OCI-M2 (cell line): ENCODE results near the gene ADCY10.
"Not testable (repeated sequence)": the region's sequence is repeated elsewhere in the genome, so short reads cannot be mapped to it uniquely, and the experiment has no call there.

Experiments used
- DNase-seq: peaks from one replicate; lab custom pipeline; 2025; ENCODE audit not compliant: unreplicated experiment; lab: John Stamatoyannopoulos, UW

The ADCY10 gene

DNA sequence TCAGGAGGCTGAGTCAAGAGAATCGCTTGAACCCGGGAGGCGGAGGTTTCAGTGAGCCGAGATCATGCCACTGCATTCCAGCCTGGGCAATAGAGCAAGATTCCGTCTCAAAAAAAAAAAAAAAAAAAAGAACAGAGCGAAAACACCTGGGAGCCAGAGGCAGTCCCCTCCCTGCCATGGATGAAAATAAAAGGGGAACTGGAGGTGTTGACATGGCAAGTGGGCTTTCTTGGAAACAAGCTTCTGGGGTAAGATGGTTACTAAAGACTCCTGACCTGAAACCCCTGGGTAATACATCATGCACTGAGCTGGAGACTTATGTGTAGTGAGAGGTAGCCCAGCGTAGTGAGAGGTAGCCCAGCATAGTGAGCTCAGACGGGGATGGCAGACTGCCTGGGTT, 31.6 kb downstream of the ADCY10 start:
- no peak for DNase-seq

DNA sequence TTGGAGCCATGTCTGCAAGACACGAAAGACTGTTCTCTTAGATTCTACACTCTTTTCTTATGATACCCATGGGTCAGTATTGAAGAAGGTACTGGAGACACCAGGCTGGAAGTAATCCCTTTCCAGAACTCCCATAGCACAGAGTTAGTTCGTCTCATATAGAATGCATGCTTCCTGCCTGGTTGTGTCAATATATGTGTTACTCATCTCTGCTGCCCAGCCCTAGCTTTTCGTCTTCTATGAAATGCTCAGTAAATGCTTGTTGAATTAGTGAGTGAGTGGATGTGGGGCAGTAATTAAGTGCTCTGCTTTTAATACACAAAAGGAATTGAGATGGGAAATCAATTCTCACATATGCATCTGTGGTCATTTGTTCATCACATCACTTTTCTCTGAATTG, 32.1 kb downstream of the ADCY10 start:
- no peak for DNase-seq

DNA sequence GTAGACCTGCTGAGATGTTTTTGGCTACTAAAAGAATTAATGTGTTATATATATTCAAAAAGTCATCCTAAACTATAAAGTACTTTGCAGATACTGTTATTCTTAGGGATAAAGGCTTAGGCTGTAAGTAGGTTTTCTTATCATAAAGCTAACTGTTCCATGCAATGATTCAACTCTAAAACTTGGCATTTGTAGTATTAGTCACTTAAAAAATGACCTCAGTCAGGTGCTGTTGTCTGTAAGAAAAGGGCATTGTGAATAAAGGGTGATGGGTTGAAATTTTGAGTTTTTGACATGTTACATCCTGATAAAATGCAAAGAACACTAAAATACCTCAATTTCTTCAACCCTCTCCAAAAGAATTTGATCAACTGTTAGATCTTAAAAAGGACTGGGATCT, 32.9 kb downstream of the ADCY10 start:
- no peak for DNase-seq

DNA sequence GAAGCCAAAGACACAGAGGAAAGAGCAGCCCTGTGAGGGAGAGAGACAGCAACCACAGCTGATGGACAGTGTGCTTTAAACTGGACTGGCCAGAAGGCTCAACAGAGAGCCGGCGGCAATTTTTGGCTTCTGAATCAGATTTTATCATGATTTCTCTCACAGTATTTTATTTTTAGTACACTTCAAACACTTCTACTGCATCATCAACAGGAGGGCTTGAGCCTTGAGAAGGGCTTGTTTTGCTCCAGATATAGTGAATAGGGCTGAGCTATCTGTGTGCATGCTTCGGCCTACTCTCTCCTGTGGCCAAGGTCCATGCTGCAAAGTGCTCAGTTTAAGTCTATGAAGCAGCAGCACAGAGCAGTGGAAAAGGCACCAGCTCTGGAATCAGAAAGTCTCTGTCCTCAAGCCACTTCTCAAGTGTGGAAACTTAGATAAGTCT, 33.3 kb downstream of the ADCY10 start:
- DNase-seq, result no peak

DNA sequence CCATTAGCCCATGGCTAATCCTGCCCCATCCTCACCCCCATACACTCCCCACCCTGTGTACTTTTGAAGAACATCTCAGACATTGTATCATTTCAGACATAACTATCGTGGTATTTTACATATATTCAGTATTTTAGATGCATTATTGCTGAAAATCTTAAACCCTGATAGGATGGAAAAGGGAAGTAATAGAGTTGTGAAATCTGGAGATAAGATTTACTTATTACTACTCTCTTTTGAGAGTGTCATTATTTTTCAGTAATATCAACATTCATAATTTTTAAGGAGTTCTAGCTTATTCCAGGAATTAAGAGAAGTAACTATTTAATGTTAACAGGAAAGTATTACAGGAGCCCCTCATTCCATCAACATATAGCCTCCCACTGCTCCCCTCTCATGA, 34.4 kb downstream of the ADCY10 start:
- no peak for DNase-seq

DNA sequence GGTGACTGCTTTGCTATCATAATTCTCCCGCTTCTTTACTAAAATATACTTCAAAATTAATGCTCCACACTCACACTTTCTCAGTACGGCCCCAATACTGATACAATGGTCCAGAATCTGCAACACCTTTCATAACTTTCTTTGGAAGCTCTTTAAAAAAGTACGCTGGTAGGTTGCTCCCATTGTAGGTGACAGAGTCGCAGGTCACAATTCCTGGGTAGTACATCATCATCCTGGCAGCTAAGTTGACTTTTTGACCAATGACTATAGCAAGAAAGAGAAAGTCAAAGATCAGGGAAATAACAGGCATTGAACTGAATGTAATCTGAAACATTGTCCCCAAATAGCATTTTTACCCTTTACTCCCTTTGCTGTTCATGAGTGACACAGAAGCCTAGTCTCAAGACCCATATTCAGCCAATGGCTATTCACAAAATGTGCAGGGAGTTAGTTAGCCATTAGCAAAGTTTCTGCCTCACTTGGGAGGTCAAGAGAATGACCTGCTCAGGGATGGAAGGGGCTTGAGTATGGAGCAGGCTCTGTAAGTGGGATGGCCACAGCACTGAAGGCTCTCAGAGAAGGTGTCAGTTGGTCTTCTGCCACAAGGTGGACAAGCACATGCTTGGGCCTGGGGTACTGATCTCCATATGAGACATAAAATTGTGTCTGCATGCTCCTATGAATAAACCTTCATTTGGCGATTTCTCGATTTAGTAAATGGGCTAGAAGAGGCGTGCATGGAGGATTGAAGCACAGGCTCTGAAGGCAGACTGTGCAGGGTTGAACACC, 35.4 kb downstream of the ADCY10 start:
- no peak for DNase-seq

DNA sequence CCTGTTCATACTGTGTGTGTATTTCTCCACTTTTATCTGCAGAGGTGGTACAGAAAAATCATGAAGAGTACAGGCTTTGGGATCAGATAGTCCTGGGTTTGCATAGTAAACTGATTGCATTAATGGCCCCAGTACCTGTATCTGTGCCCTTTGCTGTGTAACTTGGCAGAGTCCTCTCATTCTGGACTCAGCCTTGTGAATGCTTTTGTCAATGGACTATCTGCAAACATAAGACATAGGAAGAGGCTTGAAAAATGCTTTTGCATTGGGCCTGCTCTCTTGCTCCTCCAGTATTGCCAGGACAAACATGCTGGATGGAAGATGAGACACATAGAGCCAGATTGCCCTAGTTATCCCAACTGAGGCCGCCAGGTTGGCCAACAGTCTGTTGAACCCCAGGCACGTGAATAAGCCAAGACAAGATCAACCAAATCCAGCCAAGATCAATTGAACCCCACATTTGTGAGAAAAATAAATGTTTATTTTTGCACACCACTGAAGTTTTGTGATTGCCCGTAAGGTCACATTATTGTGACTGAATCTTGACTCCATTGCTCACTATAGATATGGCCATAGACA, 37.2 kb downstream of the ADCY10 start:
- no peak for DNase-seq

DNA sequence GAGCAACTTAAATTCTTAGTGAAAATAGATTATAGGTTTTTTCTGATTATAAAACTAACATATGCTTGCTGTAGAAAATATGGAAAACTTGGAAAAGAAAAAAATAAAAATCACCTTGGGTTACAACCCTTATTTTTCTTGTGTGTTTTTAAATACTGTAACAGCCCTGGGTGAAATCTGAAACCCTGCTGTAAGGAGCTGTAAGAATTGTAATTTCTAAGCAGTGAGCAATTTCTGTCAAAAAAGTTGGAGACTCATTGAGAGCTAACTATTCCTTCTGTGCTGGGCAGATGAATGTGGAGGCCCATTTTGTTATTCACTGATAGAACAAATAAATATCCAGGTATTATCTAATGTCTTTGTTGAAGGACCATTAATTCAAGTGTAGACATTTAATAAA, 42.6 kb downstream of the ADCY10 start:
- DNase-seq, result no peak

DNA sequence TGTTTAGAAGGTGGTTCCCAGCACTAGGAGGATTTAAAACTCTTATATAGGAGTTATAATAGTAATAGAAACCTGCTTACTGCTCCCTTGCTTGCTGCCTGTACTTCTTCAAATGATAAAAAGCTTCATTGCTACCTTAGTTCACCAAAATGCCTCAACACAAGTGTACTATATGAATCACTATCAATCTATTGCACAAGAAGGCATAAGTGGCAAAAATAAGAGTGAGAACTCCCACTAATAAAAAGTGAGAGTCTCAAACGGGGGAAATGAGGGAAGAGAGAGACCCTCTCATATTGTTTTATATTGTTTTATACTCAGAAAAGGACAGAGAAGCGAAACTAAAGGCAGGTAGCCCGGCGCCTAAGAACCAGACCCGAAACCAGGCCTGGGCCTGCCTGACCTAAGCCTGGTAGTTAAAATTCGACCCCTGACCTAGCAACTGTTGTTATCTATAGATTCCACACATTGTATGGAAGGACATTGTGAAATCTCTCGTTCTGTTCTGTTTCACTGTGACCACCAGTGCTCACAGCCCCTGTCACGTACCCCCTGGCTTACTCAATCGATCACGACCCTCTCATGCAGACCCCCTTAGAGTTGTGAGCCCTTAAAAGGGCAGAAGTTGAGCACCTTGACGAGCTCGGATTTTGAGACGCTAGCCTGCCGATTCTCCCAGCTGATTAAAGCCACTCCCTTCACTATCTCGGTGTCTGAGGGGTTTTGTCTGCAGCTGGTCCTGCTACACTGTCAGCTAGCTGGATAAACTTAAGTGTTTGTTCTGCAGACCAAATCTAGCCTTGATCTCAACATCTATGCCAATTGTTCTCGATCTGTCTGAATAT, 44.6 kb downstream of the ADCY10 start:
- DNase-seq, result not testable (repeated sequence)

DNA sequence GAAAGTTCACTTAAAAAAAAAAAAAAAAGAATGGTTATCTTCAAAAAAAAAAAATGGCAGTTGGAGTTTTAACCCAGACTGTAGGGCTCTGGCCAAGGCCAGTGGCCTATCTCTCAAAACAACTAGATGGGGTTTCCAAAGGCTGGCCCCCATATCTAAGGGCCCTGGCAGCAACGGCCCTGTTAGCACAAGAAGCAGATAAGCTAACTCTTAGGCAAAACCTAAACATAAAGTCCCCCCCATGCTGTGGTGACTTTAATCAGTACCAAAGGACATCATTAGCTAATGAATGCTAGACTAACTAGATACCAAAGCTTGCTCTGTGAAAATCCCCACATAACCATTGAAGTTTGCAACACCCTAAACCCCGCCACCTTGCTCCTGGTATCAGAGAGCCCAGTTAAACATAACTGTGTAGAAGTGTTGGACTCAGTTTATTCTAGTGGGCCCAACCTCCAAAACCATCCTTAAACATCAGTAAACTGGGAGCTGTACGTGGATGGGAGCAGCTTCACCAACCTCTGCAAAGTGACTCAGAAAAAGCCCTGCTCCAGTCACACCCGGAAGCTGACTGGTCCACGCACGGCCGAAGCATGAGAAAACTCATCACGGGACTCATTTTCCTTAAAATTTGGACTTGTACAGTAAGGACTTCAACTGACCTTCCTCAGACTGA, 47.1 kb downstream of the ADCY10 start:
- DNase-seq, result peak; percentile 55

DNA sequence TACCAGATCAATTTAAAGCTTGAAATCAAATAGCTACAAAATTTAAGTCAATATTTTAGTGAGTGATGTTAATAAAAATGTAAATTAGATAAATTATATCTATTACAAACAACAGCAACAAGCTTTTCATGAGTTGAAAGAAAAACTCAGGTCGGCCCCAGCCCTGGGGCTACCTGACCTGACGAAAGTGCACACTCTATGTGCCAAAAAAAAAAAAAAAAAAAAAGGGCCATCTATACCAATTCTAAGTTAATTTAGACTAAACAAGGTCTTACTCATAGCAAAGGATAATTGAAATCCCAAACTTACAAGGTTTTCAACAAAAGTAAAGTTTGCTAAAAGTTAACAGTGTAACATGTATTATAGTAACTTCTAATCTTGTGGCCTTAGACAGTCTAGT, 47.6 kb downstream of the ADCY10 start:
- DNase-seq, result not testable (repeated sequence)

DNA sequence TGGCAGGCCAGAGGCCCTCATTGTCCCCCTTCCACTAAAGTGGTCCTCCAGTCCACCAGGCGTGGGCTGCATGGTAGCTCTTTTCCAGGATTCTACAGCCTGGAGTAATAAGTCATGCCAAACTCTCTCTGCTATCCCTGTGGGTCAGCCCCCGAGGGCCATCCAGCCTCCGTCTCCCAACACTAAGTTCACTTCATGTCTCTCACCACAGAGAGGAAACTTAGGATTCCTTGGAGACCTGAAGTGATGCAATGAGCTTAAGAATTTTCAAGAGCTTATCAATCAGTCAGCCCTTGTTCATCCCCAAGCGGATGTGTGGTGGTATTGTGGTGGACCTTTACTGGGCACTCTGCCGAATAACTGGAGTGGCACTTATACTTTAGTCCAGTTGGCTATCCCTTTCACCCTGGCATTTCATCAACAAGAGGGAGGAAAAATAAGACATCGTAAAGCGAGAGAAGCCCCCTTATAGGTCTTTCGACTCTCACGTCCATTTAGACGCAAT, 48.1 kb downstream of the ADCY10 start:
- DNase-seq, result not testable (repeated sequence)

DNA sequence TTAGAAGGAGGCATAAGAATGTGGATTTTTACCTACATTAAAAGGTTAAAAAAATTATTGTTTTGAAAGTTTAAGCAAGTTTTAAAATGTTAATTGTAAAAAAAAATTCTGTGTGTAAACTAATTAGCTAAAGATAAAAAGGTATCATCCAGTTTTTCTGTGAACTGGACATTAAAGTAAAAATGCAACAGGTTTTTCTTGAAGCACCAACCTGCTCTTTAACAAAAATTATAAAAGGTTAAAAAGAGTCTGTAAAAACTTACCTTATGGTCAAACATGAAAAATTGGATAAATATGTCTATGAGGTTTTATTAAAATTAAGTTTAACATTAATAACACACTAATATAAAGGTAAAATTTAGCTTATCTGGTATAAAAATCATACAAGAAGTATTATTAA, 48.7 kb downstream of the ADCY10 start:
- DNase-seq, result not testable (repeated sequence)

DNA sequence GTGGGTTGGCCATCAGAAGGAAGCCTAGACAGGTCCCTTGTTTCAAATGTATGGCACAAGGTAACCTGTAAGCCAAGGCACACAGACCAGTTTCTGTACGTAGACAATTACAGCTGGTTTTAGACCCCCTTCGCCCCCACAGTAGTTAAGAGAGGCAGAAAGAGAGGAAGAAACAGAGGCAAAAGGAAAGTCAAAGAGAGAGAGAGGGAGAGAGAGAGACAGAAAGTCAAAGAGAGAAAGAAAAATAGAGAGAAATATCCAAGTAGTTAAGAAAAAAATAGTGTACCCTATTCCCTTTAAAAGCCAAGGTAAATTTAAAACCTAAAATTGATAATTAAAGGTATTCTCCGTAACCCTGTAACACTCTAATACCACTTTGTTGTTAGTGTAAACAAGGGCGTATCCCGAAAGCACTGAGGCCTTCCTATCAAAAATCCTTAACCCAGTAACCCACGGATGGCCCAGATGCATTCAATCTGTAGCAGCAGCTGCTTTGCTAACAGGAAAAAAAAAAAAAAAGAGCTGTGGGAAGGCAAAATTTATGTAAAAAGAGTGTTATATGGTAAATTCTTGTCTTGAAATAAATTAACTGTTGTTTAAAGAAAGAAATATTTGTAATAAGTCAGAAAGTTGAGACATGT, 49.4 kb downstream of the ADCY10 start:
- no peak for DNase-seq

DNA sequence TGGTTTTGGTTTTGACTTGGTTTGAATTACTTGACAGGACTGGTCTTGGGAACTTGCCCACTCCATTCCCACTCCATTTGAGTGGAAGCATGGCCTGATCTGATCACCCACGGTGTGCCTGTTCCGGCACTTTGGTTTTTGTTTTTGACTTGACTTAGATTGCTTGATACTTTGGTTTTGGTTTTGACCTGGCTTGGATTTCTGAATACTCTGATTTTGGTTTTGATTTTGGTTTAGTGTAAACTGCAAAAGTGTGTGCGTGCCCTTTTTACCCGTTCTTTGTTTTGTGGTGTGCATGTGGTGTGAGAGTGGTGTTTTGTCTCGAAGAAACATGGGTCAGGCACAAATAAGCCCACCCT, 50.0 kb downstream of the ADCY10 start:
- DNase-seq, result no peak

DNA sequence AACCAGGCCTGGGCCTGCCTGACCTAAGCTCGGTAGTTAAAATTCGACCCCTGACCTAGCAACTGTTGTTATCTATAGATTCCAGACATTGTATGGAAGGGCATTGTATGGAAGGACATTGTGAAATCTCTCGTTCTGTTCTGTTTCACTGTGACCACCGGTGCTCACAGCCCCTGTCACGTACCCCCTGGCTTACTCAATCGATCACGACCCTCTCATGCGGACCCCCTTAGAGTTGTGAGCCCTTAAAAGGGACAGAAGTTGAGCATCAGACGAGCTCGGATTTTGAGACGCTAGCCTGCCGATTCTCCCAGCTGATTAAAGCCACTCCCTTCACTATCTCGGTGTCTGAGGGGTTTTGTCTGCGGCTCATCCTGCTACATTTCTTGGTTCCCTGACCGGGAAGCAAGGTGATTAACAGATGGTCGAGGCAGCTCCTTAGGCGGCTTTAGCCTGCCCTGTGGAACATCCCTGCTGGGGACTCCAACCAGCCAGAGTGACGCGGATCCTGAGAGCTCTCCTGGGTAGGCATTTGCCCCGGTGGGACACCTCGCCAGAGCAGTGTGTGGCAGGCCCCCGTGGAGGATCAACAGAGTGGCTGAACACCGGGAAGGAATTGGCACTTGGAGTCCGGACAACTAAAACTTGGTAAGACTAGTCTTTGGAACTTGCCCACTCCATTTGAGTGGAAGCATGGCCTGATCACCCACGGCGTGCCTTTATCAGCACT, 50.6 kb downstream of the ADCY10 start:
- not testable (repeated sequence) for DNase-seq

DNA sequence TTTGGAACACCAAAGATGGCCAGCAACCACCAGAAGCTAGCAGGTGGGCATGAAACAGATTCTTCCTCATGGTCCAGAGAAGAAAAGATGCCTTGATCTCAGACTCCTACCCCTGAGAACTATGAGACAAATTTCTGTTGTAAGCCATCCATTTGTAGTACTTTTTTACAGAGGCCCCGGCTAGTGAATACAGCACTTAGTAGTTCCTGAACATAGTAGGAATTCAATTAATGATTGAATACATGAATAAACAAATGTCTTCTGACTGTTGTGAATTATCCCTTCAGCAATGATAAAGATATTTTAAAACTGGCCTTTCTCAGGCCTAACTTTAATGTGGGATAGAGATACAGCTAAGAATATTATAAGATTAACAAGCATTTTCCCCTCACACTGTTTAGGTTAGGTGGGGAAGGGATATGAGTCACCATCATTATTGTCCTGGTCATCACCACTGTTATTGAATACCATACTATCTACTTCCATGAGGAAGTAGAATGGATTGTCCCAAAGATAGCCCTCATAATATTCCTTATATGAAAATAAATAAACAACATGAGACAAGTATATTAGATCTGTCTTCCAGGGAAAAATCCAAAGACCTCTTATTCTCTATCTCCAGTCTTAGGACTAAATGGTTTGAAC, 51.4 kb downstream of the ADCY10 start:
- no peak for DNase-seq

DNA sequence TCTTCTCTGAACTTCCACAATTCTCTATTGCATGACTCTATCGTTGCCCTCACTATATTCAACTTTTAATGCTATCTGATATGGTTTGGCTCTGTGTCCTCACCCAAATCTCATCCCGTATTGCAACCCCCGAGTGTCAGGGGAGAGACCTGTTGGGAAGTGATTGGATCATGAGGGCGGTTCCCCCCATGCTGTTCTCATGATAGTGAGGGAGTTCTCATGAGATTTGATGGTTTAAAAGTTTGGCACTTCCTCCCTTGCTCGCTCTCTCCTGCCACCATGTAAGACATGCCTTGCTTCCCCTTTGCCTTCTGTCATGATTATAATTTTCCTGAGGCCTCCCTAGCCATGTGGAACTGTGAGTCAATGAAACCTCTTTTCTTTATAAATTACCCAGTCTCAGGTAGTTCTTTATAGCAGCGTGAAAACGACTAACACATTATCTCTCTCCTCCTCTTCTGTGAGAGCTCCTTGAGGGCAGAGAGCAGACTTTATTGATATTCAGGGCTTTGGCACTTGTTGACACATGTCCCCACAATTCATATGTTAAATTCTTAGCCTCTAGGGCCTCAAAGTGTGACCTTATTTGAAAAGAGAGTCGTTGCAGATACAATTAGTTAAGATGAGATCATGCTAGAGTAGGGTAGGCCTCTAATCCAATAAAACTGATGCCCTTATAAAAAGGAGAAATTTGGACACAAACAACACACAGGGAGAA, 52.1 kb downstream of the ADCY10 start:
- no peak for DNase-seq
